ENCODE data around the gene MAEA.

- TF ChIP-seq CTCF (IDR thresholded peaks at IDR 0.05; ENCODE audit: low read depth, low read length, missing input control), result no peak
- TF ChIP-seq RAD21 (IDR thresholded peaks at IDR 0.05), result no peak
- TF ChIP-seq REST (IDR thresholded peaks at IDR 0.05), result no peak
- no peak for TF ChIP-seq EGR1 (IDR thresholded peaks at IDR 0.05; ENCODE audit: low read depth in 2 of 2)
- TF ChIP-seq MAX (IDR thresholded peaks at IDR 0.05), result no peak
- no peak for TF ChIP-seq SP1 (IDR thresholded peaks at IDR 0.05)
- TF ChIP-seq HNF4A (conservative IDR thresholded peaks at IDR 0.05), result no peak
- TF ChIP-seq ZBTB33 (IDR thresholded peaks at IDR 0.05), result no peak
- no peak for TF ChIP-seq YY1 (IDR thresholded peaks at IDR 0.05)
- TF ChIP-seq ATF3 (IDR thresholded peaks at IDR 0.05), result no peak
- no peak for TF ChIP-seq GABPA (IDR thresholded peaks at IDR 0.05 in 1 of 2, conservative IDR thresholded peaks at IDR 0.05 in 1 of 2)
- no peak for TF ChIP-seq NR2F2 (IDR thresholded peaks at IDR 0.05)
- no peak for TF ChIP-seq TAF1 (conservative IDR thresholded peaks at IDR 0.05)
These were observed 85.0 kb downstream of the MAEA start for GRCh38 chr4:1374706-1375045.

All from liver (tissue), 3 donors.